Vagina (tissue), 2 donors: ENCODE measurements around the gene FGFBP2.

Experiments
- CTCF ChIP-seq, 3 experiments: fragments of 450-650 bp in 2 of 3; fragments of 200-600 bp in 1 of 3; sonication (generic) in 1 of 3; IDR thresholded peaks; one replicate each; pipeline ENCODE4 v1.5.1; 2017 to 2019; ENCODE audit warnings: antibody characterized with exemption in 3 of 3, mild to moderate bottlenecking in 2 of 3, moderate library complexity in 2 of 3
- POLR2A ChIP-seq, 2 donors: fragments of 450-650 bp; IDR thresholded peaks; one replicate each; pipeline ENCODE4 v1.6.1; 2017; ENCODE audit warnings: antibody characterized with exemption in 2 of 2, mild to moderate bottlenecking in 2 of 2, moderate library complexity in 2 of 2
- POLR2AphosphoS5 ChIP-seq, 2 donors: sonication (generic); formaldehyde crosslinking; IDR thresholded peaks; one replicate each; pipeline ENCODE4 v1.9.0; 2017; ENCODE audit warnings: antibody characterized with exemption in 2 of 2, mild to moderate bottlenecking in 2 of 2, low read depth in 1 of 2; ENCODE audit not compliant: insufficient read depth in 1 of 2

- no peak for TF ChIP-seq CTCF (IDR thresholded peaks at IDR 0.05)
- no peak for TF ChIP-seq POLR2A (IDR thresholded peaks at IDR 0.05)
- no peak for TF ChIP-seq POLR2AphosphoS5 (IDR thresholded peaks at IDR 0.05; ENCODE audit: insufficient read depth in 1 of 2, low read depth in 1 of 2)
These were observed 1.2 kb upstream of the FGFBP2 start for GRCh38 chr4:15964159-15964558.
